IMR-90 (cell line): Measurements from ENCODE around the gene GCNT4.

Source experiments
- BHLHE40 ChIP-seq: fragments of 150-350 bp; IDR thresholded peaks from 2 replicates; pipeline ENCODE4 v1.6.1; 2016; ENCODE audit warnings: mild to moderate bottlenecking, low read depth, low read length
- CEBPB ChIP-seq: IDR thresholded peaks from 2 replicates; pipeline ENCODE4 v1.6.1; 2012; ENCODE audit warnings: low read depth, low read length, improper control_type of control experiment
- CTCF ChIP-seq: conservative IDR thresholded peaks from 2 replicates; pipeline ENCODE4 v1.5.1; 2012; ENCODE audit warnings: mild to moderate bottlenecking, low read depth, low read length, improper control_type of control experiment
- ELK1 ChIP-seq: fragments of 150-350 bp; IDR thresholded peaks from 2 replicates; pipeline ENCODE4 v1.6.1; 2016; ENCODE audit warnings: low read depth, mild to moderate bottlenecking, low read length, moderate library complexity, borderline replicate concordance
- FOS ChIP-seq: fragments of 150-350 bp; IDR thresholded peaks from 2 replicates; pipeline ENCODE4 v1.6.1; 2016; ENCODE audit warnings: low read depth, low read length
- MAFK ChIP-seq: IDR thresholded peaks from 2 replicates; pipeline ENCODE4 v1.6.1; 2012; ENCODE audit warnings: low read depth, low read length, improper control_type of control experiment
- MAZ ChIP-seq: IDR thresholded peaks from 2 replicates; pipeline ENCODE4 v1.6.1; 2012; ENCODE audit warnings: low read depth, mild to moderate bottlenecking, low read length, improper control_type of control experiment, moderate library complexity, borderline replicate concordance
- POLR2A ChIP-seq: IDR thresholded peaks from 2 replicates; pipeline ENCODE4 v1.6.1; 2012; ENCODE audit warnings: mild to moderate bottlenecking, low read depth, low read length
- RAD21 ChIP-seq: IDR thresholded peaks from 2 replicates; pipeline ENCODE4 v1.6.1; 2012; ENCODE audit warnings: low read length, improper control_type of control experiment
- RCOR1 ChIP-seq: IDR thresholded peaks from 2 replicates; pipeline ENCODE4 v1.6.1; 2012; ENCODE audit warnings: mild to moderate bottlenecking, low read length, improper control_type of control experiment; ENCODE audit not compliant: insufficient replicate concordance
- RFX5 ChIP-seq: IDR thresholded peaks from 2 replicates; pipeline ENCODE4 v1.8.0; 2012; ENCODE audit warnings: low read depth, mild to moderate bottlenecking, low read length, moderate library complexity
- USF2 ChIP-seq: fragments of 150-350 bp; IDR thresholded peaks from 2 replicates; pipeline ENCODE4 v1.6.1; 2017; ENCODE audit warnings: mild to moderate bottlenecking, antibody characterized with exemption, low read length, low read depth

- TF ChIP-seq CTCF (no peak), POLR2A (no peak), RAD21 (no peak), MAFK (no peak), ELK1 (no peak), BHLHE40 (no peak), CEBPB (no peak), RFX5 (no peak), FOS (no peak), RCOR1 (no peak), USF2 (no peak), MAZ (no peak)
These were observed 25.7 kb upstream of the GCNT4 start for GRCh38 chr5:75078027-75078426.
